ENCODE measurements around the gene OSBP2. TPM values are rescaled to one million over a fixed set of nuclear protein-coding genes. Genes with fewer than 3 reads are reported as not detected.

OSBP2 gene
- total and polyA plus RNA-seq, 2 of the 13 experiments (the other 11 are each of a cell fraction or from before 2014, with no cell fraction given): 5.0 to 7.7 TPM

DNA sequence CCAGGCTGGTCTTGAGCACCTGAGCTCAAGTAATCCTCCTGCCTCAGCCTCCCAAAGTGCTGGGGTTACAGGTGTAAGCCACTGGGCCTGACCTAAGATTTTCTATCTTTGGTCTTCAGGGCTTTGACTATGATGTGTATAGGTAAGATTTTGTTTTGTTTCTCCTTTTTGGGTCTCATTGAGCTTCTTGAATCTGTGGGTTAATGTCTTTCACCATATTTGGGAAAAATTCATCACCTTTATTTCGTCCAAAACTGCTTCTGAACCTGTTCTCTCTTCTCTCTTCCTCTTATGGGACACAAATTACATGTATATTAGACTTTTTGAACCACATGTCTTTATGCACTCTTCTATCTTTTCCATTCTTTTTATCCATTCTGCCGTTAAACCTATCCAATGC, 100.4 kb downstream of the OSBP2 start:
- in situ Hi-C loops (cut with HindIII; ENCODE audit: extremely low pct_ligation_motif_present, low pct_unique_long_range_greater_than_20kb): no loop called here
- Histone ChIP-seq H3K4me1 (ENCODE audit: insufficient read depth, low read length) (no peaks in the 10 kb centered on the region), H3K4me2 (ENCODE audit: low read depth, low read length) (no peak overlapping the region), H3K27me3 (ENCODE audit: control insufficient read depth in 1 of 2, insufficient read depth in 2 of 2, low read length in 2 of 2) (peaks cover 0 to under 1% of the 10 kb centered on the region in 2 experiments; a peak in 1 of 5 replicates), H4K20me1 (ENCODE audit: insufficient read depth, low read length) (no peaks in the 10 kb centered on the region; the same call in 1 of the 2 replicates), H3K36me3 (replicated peaks in 1 of 2; ENCODE audit: control insufficient read depth in 1 of 2, insufficient read depth in 2 of 2, low read length in 2 of 2) (no peaks in the 10 kb centered on the region), H2AFZ (ENCODE audit: low read length) (no peak overlapping the region), H3K27ac (ENCODE audit: extremely low read length, insufficient read depth, low read length) (no peak overlapping the region), H3K9ac (ENCODE audit: insufficient read depth, low read depth, low read length) (no peak overlapping the region), H3K4me3 (replicated peaks in 1 of 3; ENCODE audit: insufficient read depth in 1 of 3, low read depth in 2 of 3, low read length in 3 of 3) (no peak overlapping the region), H3K9me3 (ENCODE audit: low read length) (no peaks in the 10 kb centered on the region), H3K79me2 (ENCODE audit: insufficient read depth, low read length) (no peaks in the 10 kb centered on the region)
- ChIA-PET POLR2A (no interaction called here), CTCF (ENCODE audit: low intra/inter-chr PET ratio, low total read pairs) (no interaction called here)
- 1% methylated on average over 2 of the region's 2 CpGs for WGBS (ENCODE audit: low lambda C conversion rate)
- no peak for TF ChIP-seq HNRNPH1 (optimal IDR thresholded peaks at IDR 0.05; ENCODE audit: low read depth, low read length)
- TF ChIP-seq ZNF484 (CRISPR knock-in tag; IDR thresholded peaks at IDR 0.05; ENCODE audit: borderline replicate concordance, low read depth): no peak
- no peak for TF ChIP-seq ZNF777 (CRISPR knock-in tag; IDR thresholded peaks at IDR 0.05)
- TF ChIP-seq, protein P1, sequence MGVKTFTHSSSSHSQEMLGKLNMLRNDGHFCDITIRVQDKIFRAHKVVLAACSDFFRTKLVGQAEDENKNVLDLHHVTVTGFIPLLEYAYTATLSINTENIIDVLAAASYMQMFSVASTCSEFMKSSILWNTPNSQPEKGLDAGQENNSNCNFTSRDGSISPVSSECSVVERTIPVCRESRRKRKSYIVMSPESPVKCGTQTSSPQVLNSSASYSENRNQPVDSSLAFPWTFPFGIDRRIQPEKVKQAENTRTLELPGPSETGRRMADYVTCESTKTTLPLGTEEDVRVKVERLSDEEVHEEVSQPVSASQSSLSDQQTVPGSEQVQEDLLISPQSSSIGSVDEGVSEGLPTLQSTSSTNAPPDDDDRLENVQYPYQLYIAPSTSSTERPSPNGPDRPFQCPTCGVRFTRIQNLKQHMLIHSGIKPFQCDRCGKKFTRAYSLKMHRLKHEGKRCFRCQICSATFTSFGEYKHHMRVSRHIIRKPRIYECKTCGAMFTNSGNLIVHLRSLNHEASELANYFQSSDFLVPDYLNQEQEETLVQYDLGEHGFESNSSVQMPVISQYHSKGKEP (CRISPR knock-in tag; IDR thresholded peaks at IDR 0.05): no peak
- no peak for TF ChIP-seq SPEN (CRISPR knock-in tag; IDR thresholded peaks at IDR 0.05; ENCODE audit: low read depth)
- no peak for TF ChIP-seq SOX5 (CRISPR knock-in tag; IDR thresholded peaks at IDR 0.05; ENCODE audit: borderline replicate concordance)
- TF ChIP-seq, protein P2, sequence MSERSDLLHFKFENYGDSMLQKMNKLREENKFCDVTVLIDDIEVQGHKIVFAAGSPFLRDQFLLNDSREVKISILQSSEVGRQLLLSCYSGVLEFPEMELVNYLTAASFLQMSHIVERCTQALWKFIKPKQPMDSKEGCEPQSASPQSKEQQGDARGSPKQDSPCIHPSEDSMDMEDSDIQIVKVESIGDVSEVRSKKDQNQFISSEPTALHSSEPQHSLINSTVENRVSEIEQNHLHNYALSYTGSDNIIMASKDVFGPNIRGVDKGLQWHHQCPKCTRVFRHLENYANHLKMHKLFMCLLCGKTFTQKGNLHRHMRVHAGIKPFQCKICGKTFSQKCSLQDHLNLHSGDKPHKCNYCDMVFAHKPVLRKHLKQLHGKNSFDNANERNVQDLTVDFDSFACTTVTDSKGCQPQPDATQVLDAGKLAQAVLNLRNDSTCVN (CRISPR knock-in tag; IDR thresholded peaks at IDR 0.05; ENCODE audit: borderline replicate concordance): no peak
- BruUV-seq (replicated peaks): no TSS peak
- FAIRE-seq (no peak), ATAC-seq (no peak), DNase-seq (ENCODE audit: low spot score) (no peak)
- intact Hi-C loops (cut with micrococcal nuclease; ENCODE audit: unreplicated experiment): no loop called here
